Right lobe of liver (tissue), 6 donors: ENCODE data around the gene TLNRD1. TPM values are rescaled to one million over a fixed set of nuclear protein-coding genes. Genes with fewer than 3 reads are reported as not detected.
"Not testable (repeated sequence)": the region's sequence is repeated elsewhere in the genome, so short reads cannot be mapped to it uniquely, and the experiment has no call there.

Experiments
- ATAC-seq, 4 donors: fragments of 200-7000 bp; cut with Tn5 transposase; one replicate each; pipeline ENCODE4 v1.9.1; 2020; ENCODE audit warnings: mild to moderate bottlenecking in 4 of 4, moderate library complexity in 4 of 4
- DNase-seq, 3 donors: peaks; one replicate each; pipeline ENCODE4 v3.0.0-alpha.2; 2020
- H3K27ac ChIP-seq, 3 donors: fragments of 200-600 bp; one replicate each; pipeline ENCODE4 v1.8.0; 2022
- H3K27me3 ChIP-seq, 2 donors: fragments of 200-600 bp; one replicate each; pipeline ENCODE4 v1.8.0; 2022
- H3K36me3 ChIP-seq, 4 donors: fragments of 200-600 bp; sonication (generic) in 1 of 4; one replicate each; pipeline versions ENCODE4 v1.5.1 to v1.8.0; 2017 to 2022; ENCODE audit warnings: control low read depth in 1 of 4
- H3K4me1 ChIP-seq, 4 donors: fragments of 200-600 bp; sonication (generic) in 1 of 4; one replicate each; pipeline versions ENCODE4 v1.5.1 to v1.8.0; 2017 to 2022; ENCODE audit warnings: control low read depth in 1 of 4
- H3K4me3 ChIP-seq, 3 donors: fragments of 200-600 bp; one replicate each; pipeline ENCODE4 v1.8.0; 2022
- H3K9me3 ChIP-seq, 4 donors: fragments of 200-600 bp; sonication (generic) in 1 of 4; one replicate each; pipeline versions ENCODE4 v1.5.1 to v1.8.0; 2017 to 2022; ENCODE audit warnings: control low read depth in 1 of 4
- CTCF ChIP-seq, 4 donors: fragments of 200-600 bp in 3 of 4; fragments of 450-650 bp in 1 of 4; IDR thresholded peaks; one replicate each; pipeline versions ENCODE4 v1.5.1 to v1.8.0; 2016 to 2022; ENCODE audit warnings: antibody characterized with exemption in 4 of 4, mild to moderate bottlenecking in 2 of 4
- POLR2A ChIP-seq: fragments of 450-650 bp; IDR thresholded peaks from one replicate; pipeline ENCODE4 v1.6.1; 2017; ENCODE audit warnings: antibody characterized with exemption, mild to moderate bottlenecking
- WGBS: methylation state at CpG from one replicate; pipeline ENCODE4 v1.1.6; 2018; ENCODE audit warnings: low coverage, low lambda C conversion rate; ENCODE audit not compliant: insufficient coverage; ENCODE audit errors: missing lambda C conversion rate; 5-methylcytosine and 5-hydroxymethylcytosine counted together
- intact Hi-C, 2 donors: fragments of 100-400 bp; cut with DNase I; formaldehyde crosslinking; loops; one replicate each; pipeline versions ENCODE4 v1.11.2 to v1.14.1; 2022
- total RNA-seq, 6 experiments: library from RNA; depleted of rRNA in 2 of 6; stranded (reverse); fragments of >200 nt in 2 of 6; fragmentation: NEBNext Ultra II Directional in 3 of 6; extraction: Animal tissue kit (Norgen Biotek cat#: 25700) in 3 of 6; gene quantifications; one replicate each; pipeline versions ENCODE4 v1.1.0 to v1.2.4, GENCODE V29; 2016 to 2023
- donor health status: DM: no; HTN: yes; CAD: no.
- donor health status: DM: no; HTN: no; CAD: no.
- donor health status: DM: no; HTN: no; CAD: no.
- donor health status: DM: no; HTN: yes; CAD: no.
- donor health status: DM: no; HTN: yes; CAD: no.

The TLNRD1 gene
- total RNA-seq, 6 experiments from 2014 or later = 3.0 to 7.4 (median 5.5) TPM

- no CpG with 5 or more reads among the region's 2 CpGs for WGBS
- no peak overlapping the region for H3K4me3 ChIP-seq
- H3K4me1 ChIP-seq = no peaks in the 10 kb centered on the region
- DNase-seq (no peak), ATAC-seq (no peak)
- TF ChIP-seq POLR2A (no peak), CTCF (IDR thresholded peaks at IDR 0.05) (no peak)
- H3K9me3 ChIP-seq = no peaks in the 10 kb centered on the region
- no peak overlapping the region for H3K27ac ChIP-seq
- intact Hi-C loops = no loop called here
- no peaks in the 10 kb centered on the region for H3K27me3 ChIP-seq
- peaks cover 0 to 7% (median 0%) of the 10 kb centered on the region in 4 donors for H3K36me3 ChIP-seq
These were observed 43.2 kb upstream of the TLNRD1 start for GRCh38 chr15:80957556-80957955.

GRCh38 chr15:80957976-80958375, 42.7 kb upstream of the TLNRD1 start:
- no peak for ATAC-seq
- H3K4me1 ChIP-seq = no peaks in the 10 kb centered on the region
- no peak overlapping the region for H3K27ac ChIP-seq
- H3K36me3 ChIP-seq = peaks cover 0 to 7% (median 0%) of the 10 kb centered on the region in 4 donors
- no peaks in the 10 kb centered on the region for H3K27me3 ChIP-seq
- no peak for DNase-seq
- no peaks in the 10 kb centered on the region for H3K9me3 ChIP-seq
- 87% methylated on average over 2 of the region's 2 CpGs for WGBS
- TF ChIP-seq CTCF (IDR thresholded peaks at IDR 0.05) (no peak), POLR2A (no peak)
- intact Hi-C loops = no loop called here
- no peak overlapping the region for H3K4me3 ChIP-seq

- no peak for ATAC-seq
- Histone ChIP-seq H3K9me3 (no peaks in the 10 kb centered on the region), H3K36me3 (peaks cover 0 to 7% (median 0%) of the 10 kb centered on the region in 4 donors), H3K4me3 (no peak overlapping the region), H3K27ac (no peak overlapping the region), H3K4me1 (no peaks in the 10 kb centered on the region), H3K27me3 (no peaks in the 10 kb centered on the region)
- WGBS = 93% methylated on average over 5 of the region's 9 CpGs
- intact Hi-C loops = no loop called here
- DNase-seq = no peak
- TF ChIP-seq POLR2A (no peak), CTCF (IDR thresholded peaks at IDR 0.05) (no peak)
These were observed 41.8 kb upstream of the TLNRD1 start for GRCh38 chr15:80958818-80959495.

DNA sequence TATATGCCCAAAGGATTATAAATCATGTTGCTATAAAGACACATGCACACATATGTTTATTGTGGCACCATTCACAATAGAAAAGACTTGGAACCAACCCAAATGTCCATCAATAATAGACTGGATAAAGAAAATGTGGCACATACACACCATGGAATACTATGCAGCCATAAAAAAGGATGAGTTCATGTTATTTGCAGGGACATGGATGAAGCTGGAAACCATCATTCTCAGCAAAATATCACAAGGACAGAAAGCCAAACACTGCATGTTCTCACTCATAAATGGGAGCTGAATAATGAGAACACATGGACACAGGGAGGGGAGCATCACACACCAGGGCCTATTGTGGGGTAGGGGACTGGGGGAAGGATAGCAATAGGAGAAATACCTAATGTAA, 35.3 kb upstream of the TLNRD1 start:
- not testable (repeated sequence) for H3K36me3 ChIP-seq, H3K4me3 ChIP-seq, H3K27ac ChIP-seq, H3K27me3 ChIP-seq, H3K9me3 ChIP-seq, H3K4me1 ChIP-seq, DNase-seq, ATAC-seq
- intact Hi-C loops = loop anchor here in 1 of 2 donors (10.0 kb wide), 1 partner anchor 511 kb away; no protein-coding TSS in a partner anchor

DNA sequence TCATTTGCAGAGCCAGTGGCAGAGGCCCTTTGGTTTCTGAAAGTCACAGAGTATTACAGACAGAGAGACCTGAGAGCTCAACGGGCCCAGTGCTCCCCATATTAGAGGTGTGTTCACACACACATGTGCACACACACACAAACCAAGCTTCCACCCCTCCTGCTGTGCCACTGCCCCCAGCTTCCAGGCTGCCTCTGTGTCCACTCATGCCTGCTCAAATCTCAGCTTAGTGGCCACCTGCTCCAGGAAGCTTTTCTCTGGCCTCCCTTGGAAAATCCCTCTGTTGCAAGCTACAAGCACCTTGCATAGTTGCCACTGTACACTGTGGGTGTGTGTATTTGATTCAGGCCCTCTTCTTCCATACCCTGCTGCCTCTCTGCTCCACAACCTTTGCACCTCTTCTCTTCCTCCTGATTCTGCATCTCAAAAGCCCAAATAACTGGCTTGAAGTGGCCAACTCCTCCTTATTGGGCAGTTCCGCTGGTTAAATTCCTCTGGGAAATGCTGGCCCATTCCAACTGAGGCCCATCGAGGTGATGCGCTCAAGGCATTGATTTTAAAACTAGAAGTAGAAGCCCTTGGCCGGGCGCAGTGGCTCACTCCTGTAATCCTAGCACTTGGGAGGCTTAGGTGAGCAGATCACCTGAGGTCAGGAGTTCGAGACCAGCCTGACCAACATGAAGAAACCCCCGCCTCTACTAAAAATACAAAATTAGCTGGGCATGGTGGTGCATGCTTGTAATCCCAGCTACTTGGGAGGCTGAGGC, 34.1 kb upstream of the TLNRD1 start:
- Histone ChIP-seq H3K27me3 (no peaks in the 10 kb centered on the region), H3K9me3 (no peaks in the 10 kb centered on the region), H3K4me3 (no peak overlapping the region), H3K4me1 (no peaks in the 10 kb centered on the region), H3K36me3 (no peaks in the 10 kb centered on the region), H3K27ac (no peak overlapping the region)
- intact Hi-C loops = loop anchor here in 1 of 2 donors (10.0 kb wide), 1 partner anchor 512 kb away; no protein-coding TSS in a partner anchor
- no peak for ATAC-seq
- WGBS = 95% methylated on average over 8 of the region's 8 CpGs
- no peak for DNase-seq
- no peak for TF ChIP-seq CTCF (IDR thresholded peaks at IDR 0.05)
- TF ChIP-seq POLR2A = no peak
